HS-27A (cell line): ENCODE data around the gene CEACAM19.
"Not testable (repeated sequence)": the region's sequence is repeated elsewhere in the genome, so short reads cannot be mapped to it uniquely, and the experiment has no call there.

Source experiments
- DNase-seq: peaks from one replicate; pipeline ENCODE4 v3.0.0-alpha.2; 2012; ENCODE audit warnings: low read depth, missing footprints

CEACAM19 gene

DNA sequence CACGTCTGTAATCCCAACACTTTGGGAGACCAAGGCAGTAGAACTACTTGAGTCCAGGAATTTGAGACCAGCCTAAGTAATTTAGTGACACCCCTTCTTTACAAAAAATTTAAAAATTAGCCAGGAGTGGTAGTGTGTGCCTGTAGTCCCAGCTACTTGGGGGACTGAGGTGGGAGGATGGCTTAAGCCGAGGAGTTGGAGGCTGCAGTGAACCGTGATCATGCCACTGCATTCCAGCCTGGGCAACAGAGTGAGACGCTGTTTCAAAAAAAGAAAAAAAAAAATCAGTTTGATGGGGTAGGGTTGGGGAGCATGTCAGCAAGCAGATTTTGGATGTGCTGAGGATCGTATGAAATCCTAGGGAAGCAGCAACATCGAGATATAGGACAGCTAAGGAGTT is 4.2 kb downstream of the CEACAM19 start:
- no peak for DNase-seq

DNA sequence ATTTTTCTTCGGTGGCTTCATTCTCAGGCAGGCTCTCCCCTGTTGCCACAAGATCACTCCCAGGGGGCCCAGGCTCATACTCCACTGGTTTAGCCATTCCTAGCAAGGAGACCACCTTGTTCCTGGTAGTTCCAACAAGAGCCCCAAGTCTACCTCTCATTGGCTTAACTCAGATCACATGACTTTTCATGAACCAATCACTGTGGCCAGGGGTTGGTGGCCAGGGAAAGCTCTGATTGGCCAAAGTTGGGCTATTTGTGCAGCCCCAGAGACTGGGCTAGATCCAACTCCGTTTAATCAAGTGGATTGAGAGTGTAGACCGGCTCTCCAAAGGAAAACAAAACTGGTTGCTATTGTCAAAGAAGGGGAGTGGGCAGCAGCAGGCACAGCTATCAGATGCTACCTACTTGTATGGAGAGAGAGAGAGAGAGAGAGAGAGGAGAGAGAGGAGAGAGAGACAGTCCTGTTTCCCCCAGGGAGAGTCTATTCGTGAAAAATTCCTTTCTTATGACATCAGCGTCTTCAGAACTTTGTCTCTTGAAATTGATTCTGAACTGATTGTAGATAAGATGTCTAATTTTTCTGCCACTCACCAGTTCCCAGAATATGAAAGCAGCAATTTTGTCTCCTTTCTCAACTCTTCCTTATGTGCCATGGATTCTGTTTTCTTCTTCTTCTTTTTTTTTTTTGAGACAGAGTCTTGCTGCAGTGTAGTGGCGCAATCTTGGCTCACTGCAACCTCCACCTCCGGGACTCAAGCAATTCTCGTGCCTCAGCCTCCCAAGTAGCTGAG is 5.9 kb downstream of the CEACAM19 start:
- DNase-seq = peak; percentile 77

DNA sequence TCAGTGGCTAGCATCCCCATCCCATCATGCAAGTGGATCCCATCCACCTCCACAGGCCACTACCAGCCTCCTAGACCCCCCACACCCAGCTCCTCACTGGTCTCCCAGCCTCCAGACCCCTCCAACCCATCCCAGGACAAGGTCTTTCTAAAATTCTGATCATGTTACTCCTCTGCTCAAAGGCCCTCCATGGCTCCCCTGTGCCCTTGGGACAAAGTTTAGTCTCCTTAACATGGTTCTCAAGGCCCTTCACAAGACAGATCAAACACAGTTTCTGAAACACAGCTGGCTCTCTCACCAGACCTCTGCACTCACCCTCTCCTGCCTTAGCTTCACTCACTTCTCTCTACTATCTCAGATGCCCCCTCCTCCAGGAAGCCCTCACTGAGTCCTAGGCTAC is 9.3 kb downstream of the CEACAM19 start:
- no peak for DNase-seq

- no peak for DNase-seq
Measured at GRCh38 chr19:44681992-44682790, 10.9 kb downstream of the CEACAM19 start.

- no peak for DNase-seq
Measured at GRCh38 chr19:44682807-44683206, 11.5 kb downstream of the CEACAM19 start.

DNA sequence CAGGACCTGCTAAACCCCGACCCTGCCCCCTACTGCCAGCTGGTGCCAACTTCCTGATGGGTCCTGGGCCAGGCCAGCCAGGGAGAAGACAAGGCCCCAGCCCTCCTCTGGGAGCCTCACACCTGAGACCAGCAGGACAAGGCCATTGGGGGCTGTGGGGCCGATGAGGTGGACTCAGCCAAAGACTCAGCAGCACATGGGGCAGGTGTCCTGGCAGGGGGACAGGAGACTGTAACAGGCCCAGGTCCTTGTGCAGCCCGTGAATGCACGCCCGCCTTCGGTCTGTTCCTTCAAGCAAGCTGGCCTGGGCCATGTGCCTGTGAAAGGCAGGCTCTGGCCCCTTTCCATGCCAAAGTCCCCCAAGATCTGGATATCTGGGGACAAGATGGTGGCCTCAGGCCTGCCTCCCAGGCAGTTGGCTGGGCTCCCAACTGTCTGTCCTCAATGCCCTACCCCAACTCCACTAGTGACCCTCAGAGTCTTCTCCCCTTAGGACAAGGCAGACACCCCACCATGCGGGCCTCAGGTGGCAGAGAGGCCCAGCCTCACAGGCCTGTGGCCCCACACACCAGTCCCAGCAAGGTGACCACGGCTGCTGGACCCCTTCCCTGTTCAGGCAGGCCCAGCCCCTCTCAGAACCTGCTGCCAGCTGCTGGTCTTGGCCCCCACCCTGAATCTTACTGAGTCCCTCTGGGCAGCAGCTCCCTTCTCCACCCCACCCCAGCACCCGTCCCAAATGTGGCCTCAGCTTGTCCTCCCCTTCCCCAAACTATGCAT is 12.3 kb downstream of the CEACAM19 start:
- DNase-seq = no peak

DNA sequence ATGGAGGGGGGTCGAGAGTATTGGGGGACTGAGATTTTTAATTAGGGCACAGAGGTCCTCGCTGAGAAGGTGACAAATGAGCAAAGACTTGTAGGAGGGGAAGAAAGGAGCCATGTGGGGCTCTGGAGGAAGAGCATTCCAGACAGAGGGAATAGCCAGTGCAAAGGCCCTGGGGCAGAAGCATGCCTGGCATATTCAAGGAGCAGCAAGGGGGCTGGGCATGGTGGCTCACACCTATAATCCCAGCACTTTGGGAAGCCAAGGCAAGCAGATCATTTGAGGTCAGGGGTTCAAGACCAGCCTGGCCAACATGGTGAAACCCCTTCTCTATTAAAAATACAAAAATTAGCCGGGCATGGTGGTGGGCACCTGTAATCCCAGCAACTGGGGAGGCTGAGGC is 13.1 kb downstream of the CEACAM19 start:
- not testable (repeated sequence) for DNase-seq

DNA sequence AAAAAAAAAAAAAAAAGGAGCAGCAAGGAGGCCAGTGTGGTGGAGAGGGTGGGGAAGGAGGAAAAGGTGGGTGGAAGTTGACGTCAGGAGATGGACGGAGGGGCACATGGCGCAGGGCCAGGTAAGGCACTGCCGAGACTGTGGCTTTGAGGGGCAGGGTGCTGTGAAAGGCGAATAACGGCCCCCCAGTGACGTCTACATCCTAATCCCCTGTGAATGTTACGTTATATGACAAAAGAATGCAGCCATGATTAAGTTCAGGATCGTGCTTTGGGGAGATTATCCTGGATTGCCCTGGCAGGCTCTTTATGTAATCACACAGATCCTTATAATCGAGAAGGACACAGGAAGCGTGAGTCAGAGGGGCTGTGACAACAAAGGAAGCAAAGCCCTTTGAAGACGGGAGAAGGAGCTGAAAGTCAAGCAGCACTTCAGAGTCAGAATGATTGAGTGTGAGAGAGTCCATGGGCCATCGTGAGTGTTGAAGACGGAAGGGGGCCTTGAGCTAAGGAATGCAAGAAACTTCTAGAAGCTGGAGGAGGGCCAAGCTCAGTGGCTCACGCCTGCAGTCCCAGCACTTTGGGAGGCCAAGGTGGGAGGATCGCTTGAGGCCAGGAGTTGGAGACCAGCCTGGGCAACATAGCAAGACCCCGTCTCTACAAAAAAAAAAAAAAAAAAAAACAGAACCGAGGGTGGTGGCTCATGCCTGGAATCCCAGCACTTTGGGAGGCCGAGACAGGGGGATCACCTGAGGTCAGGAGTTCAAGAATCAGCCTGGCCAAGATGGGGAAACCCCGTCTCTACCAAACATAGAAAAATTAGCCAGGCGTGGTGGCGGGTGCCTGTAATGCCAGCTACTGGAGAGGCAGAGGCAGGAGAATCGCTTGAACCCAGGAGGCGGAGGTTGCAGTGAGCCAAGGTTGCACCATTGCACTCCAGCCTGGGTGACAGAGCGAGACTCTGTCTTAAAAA is 13.9 kb downstream of the CEACAM19 start:
- DNase-seq = peak; percentile 83

- DNase-seq = no peak
Measured at GRCh38 chr19:44685877-44686276, 14.6 kb downstream of the CEACAM19 start.

DNA sequence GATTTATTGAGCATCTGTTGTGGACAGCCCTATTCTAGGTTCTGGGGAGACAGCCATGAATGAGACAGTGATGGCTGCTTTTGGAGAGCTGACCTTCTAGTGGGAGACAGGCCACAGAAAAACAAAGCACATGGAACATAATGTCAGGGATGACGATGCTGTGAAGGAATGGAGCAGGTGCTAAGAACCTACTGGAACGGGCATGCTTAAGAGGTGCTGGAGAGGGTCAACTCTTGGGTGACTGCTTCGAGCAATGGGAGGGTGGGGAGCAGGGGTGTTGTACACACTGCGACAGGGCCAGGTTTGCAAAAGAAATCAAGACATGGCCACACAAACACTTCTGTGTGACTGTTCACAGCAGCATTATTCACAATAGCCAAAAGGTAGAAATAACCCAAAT is 15.6 kb downstream of the CEACAM19 start:
- DNase-seq = no peak

DNA sequence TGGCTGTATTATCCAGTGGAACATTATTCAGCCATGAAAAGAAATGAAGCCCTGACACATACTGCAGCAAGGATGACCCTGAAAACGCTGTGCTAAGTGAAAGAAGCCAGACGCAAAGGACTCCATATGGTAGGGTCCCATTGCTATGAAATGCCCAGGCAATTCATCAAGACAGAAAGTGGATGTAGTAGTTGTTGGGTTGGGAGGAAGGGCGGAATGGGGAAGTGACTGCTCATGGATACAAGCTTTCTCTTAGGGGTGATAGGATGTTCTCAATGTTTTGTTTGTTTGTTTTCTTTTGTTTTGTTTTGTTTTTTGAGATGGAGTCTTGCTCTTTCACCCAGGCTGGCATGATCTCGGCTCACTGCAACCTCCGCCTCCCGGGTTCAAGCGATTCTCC is 16.6 kb downstream of the CEACAM19 start:
- no peak for DNase-seq

DNA sequence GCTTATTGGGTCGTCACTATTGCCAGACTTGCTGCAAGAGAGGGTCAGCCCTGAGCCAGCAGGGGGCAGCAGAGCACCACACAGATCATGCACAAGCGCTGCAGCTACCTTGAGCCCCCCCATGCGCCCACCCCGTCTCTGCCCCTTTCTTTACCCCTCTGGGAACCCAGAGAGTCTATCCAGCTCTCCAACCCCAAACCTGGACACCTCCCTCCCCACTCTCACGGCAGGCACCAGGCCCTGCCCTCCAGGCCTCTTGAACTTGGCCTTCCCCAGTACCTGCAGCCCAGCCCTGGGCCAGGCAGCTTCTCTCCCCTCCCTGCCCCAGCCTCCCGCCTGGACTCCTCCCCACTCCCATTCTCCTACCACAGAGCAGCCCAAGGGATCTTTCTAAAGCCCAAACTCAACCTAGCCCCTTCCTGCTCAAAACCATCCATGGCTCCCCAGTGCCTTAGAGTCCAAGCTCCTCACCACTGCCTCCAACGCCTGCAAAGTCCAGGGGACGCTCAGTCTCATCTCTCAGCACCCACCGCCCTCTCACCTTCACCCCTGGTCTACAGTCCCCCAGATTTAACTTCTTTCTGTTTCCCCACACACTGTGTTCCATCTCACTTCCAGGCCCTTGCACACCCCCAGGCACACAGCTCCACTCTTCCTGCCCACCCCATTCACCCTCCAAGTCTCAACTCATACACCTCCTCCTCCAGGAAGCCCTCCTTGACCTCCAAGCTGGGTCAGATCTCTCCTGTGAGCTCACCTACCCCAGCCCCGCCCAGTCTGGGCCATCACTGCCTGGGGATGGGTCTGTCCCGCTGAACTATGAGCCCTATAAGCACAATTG is 18.2 kb downstream of the CEACAM19 start:
- DNase-seq = peak; percentile 54

- no peak for DNase-seq
Measured at GRCh38 chr19:44690131-44690440, 18.8 kb downstream of the CEACAM19 start.

GRCh38 chr19:44692379-44692721 is 21.1 kb downstream of the CEACAM19 start:
- no peak for DNase-seq

DNA sequence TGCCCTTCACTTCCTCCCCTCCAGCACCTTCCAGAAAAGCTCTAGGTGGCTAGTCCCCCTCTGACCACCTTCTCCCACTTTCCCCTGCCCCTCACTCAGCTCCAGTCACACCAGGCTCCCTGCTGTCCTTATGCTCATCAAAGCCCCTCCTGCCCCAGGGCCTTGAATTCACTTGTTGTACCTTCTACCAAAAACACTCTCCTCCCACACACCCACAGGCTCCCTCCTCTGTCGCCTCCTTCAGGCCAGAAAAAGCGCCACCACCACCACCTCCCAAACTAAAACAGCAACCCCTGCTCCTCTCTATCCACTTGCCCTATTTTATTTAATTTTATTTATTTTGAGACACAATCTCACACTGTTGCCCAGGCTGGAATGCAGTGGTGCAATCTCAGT is 22.9 kb downstream of the CEACAM19 start:
- no peak for DNase-seq

- no peak for DNase-seq
Measured at GRCh38 chr19:44696939-44697669, 25.8 kb downstream of the CEACAM19 start.

GRCh38 chr19:44697670-44698034 is 26.4 kb downstream of the CEACAM19 start:
- DNase-seq = no peak

GRCh38 chr19:44698492-44699201 is 27.4 kb downstream of the CEACAM19 start, which contains the start of gene CEACAM16:
Gene CEACAM16, plus strand, starts transcription at chr19:44699151. Its CDS starts 2,306 bp downstream, at chr19:44701457.
- no peak for DNase-seq

GRCh38 chr19:44700547-44700946 is 29.3 kb downstream of the CEACAM19 start:
- no peak for DNase-seq
